ENCODE results near the gene KRTAP4-5. TPM values are rescaled to one million over a fixed set of nuclear protein-coding genes. Genes with fewer than 3 reads are reported as not detected.

The KRTAP4-5 gene
- total RNA-seq, 1 experiment from 2014 or later: not detected

- Mint-ChIP-seq H3K4me1 (ENCODE audit: low read depth, unreplicated experiment) (no peaks in the 10 kb centered on the region), H3K27ac (ENCODE audit: unreplicated experiment) (peak overlapping the region; percentile 30), H3K4me3 (ENCODE audit: unreplicated experiment) (no peak overlapping the region), H3K36me3 (ENCODE audit: insufficient read depth, unreplicated experiment) (no peaks in the 10 kb centered on the region), H3K27me3 (ENCODE audit: insufficient read depth, unreplicated experiment) (no peaks in the 10 kb centered on the region), H3K9me3 (ENCODE audit: unreplicated experiment) (peaks cover 26% of the 10 kb centered on the region)
- Histone ChIP-seq H3K4me3 (ENCODE audit: low read depth, low read length) (no peak overlapping the region), H3K36me3 (ENCODE audit: control insufficient read depth, insufficient read depth, low read length) (no peaks in the 10 kb centered on the region), H3K9me3 (peaks cover 7% of the 10 kb centered on the region; the same call in 1 of the 2 replicates), H3K4me1 (no peaks in the 10 kb centered on the region), H3K27me3 (replicated peaks; ENCODE audit: control insufficient read depth, insufficient read depth, low read length) (no peaks in the 10 kb centered on the region)
- TF ChIP-seq CTCF (IDR thresholded peaks at IDR 0.05; ENCODE audit: insufficient read depth in 1 of 2, low read depth in 1 of 2, low read length in 1 of 2, severe bottlenecking in 1 of 2, unreplicated experiment in 1 of 2): no peak
- BruUV-seq (replicated peaks): no TSS peak
- intact Hi-C loops (cut with micrococcal nuclease; ENCODE audit: unreplicated experiment): no loop called here
- no peak for DNase-seq
- ChIA-PET CTCF (no interaction called here), POLR2A (no interaction called here)
Measured at GRCh38 chr17:41147531-41148204, 2.0 kb downstream of the KRTAP4-5 start.

GRCh38 chr17:41145261-41145660 is 4.4 kb downstream of the KRTAP4-5 start:
- H3K27me3 Mint-ChIP-seq (ENCODE audit: insufficient read depth, unreplicated experiment): no peaks in the 10 kb centered on the region
- H3K27ac Mint-ChIP-seq (ENCODE audit: unreplicated experiment): no peak overlapping the region
- no peak overlapping the region for H3K4me3 Mint-ChIP-seq (ENCODE audit: unreplicated experiment)
- no peaks in the 10 kb centered on the region for H3K4me1 Mint-ChIP-seq (ENCODE audit: low read depth, unreplicated experiment)
- Histone ChIP-seq H3K9me3 (peaks cover 24% of the 10 kb centered on the region), H3K4me3 (ENCODE audit: low read depth, low read length) (no peak overlapping the region), H3K27me3 (replicated peaks; ENCODE audit: control insufficient read depth, insufficient read depth, low read length) (no peaks in the 10 kb centered on the region), H3K4me1 (no peaks in the 10 kb centered on the region), H3K36me3 (ENCODE audit: control insufficient read depth, insufficient read depth, low read length) (no peaks in the 10 kb centered on the region)
- H3K36me3 Mint-ChIP-seq (ENCODE audit: insufficient read depth, unreplicated experiment): no peaks in the 10 kb centered on the region
- no peak for DNase-seq
- CTCF ChIA-PET: no interaction called here
- no peak for TF ChIP-seq CTCF (IDR thresholded peaks at IDR 0.05; ENCODE audit: insufficient read depth in 1 of 2, low read depth in 1 of 2, low read length in 1 of 2, severe bottlenecking in 1 of 2, unreplicated experiment in 1 of 2)
- H3K9me3 Mint-ChIP-seq (ENCODE audit: unreplicated experiment): peaks cover 49% of the 10 kb centered on the region
- POLR2A ChIA-PET: no interaction called here
- intact Hi-C loops (cut with micrococcal nuclease; ENCODE audit: unreplicated experiment): no loop called here
- no TSS peak for BruUV-seq (replicated peaks)

GRCh38 chr17:41144846-41145245 is 4.8 kb downstream of the KRTAP4-5 start:
- POLR2A ChIA-PET: no interaction called here
- Histone ChIP-seq H3K4me3 (ENCODE audit: low read depth, low read length) (no peak overlapping the region), H3K36me3 (ENCODE audit: control insufficient read depth, insufficient read depth, low read length) (no peaks in the 10 kb centered on the region), H3K9me3 (peaks cover 24% of the 10 kb centered on the region), H3K27me3 (replicated peaks; ENCODE audit: control insufficient read depth, insufficient read depth, low read length) (no peaks in the 10 kb centered on the region), H3K4me1 (no peaks in the 10 kb centered on the region)
- Mint-ChIP-seq H3K27me3 (ENCODE audit: insufficient read depth, unreplicated experiment) (no peaks in the 10 kb centered on the region), H3K4me3 (ENCODE audit: unreplicated experiment) (no peak overlapping the region), H3K36me3 (ENCODE audit: insufficient read depth, unreplicated experiment) (no peaks in the 10 kb centered on the region), H3K4me1 (ENCODE audit: low read depth, unreplicated experiment) (no peaks in the 10 kb centered on the region), H3K9me3 (ENCODE audit: unreplicated experiment) (peaks cover 53% of the 10 kb centered on the region), H3K27ac (ENCODE audit: unreplicated experiment) (no peak overlapping the region)
- intact Hi-C loops (cut with micrococcal nuclease; ENCODE audit: unreplicated experiment): no loop called here
- TF ChIP-seq CTCF (IDR thresholded peaks at IDR 0.05; ENCODE audit: insufficient read depth in 1 of 2, low read depth in 1 of 2, low read length in 1 of 2, severe bottlenecking in 1 of 2, unreplicated experiment in 1 of 2): no peak
- no TSS peak for BruUV-seq (replicated peaks)
- CTCF ChIA-PET: no interaction called here
- DNase-seq: no peak
